Iris pigment epithelial cell (primary cell): Measurements from ENCODE around the gene HSFX3.
"Not testable (repeated sequence)": the region's sequence is repeated elsewhere in the genome, so short reads cannot be mapped to it uniquely, and the experiment has no call there.

Experiments
- DNase-seq: peaks from one replicate; pipeline ENCODE4 v3.0.0-alpha.2; 2011; ENCODE audit warnings: low read depth

HSFX3 gene, protein sequence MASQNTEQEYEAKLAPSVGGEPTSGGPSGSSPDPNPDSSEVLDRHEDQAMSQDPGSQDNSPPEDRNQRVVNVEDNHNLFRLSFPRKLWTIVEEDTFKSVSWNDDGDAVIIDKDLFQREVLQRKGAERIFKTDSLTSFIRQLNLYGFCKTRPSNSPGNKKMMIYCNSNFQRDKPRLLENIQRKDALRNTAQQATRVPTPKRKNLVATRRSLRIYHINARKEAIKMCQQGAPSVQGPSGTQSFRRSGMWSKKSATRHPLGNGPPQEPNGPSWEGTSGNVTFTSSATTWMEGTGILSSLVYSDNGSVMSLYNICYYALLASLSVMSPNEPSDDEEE

DNA sequence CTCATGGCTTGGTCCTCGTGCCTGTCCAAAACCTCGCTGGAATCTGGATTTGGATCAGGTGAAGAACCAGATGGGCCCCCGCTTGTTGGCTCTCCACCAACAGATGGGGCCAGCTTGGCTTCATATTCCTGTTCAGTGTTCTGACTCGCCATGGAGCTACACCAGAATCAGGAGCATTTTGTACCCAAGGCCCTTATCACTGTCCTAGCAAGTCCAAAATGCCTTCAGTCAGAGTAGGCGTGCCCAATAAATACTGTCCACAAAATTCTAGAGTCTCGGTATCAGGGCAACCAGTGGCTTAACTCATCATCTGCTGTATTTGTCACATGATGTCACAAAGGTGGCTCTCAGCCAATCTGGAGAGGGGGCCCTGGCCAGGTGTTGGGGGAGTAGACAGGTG, at the start of gene HSFX3:
Gene HSFX3, minus strand, starts transcription at position 224 of the 400 bp plus-strand sequence. Its CDS starts 72 bp downstream, at position 152.
- not testable (repeated sequence) for DNase-seq

DNA sequence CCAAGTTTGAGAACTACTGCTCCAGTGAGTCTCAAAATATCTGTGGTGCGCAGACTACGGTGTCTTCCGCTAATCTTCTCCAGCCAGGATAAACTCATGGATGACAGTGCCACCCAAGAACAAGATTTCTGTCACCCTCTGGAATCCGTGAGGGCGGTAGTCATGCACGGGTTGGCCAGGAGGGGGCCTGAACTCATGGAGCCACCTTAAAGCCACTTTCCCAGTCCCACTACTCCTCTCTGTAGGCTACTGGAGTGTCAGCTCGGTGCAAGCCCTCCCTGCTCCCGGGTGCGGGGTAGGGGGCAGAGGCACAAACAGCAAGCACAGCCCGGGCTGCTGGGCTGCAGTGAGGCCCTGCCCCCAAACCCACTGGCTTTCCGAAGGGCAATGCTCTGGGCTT, 48.9 kb upstream of the HSFX3 start:
- DNase-seq, result not testable (repeated sequence)

DNA sequence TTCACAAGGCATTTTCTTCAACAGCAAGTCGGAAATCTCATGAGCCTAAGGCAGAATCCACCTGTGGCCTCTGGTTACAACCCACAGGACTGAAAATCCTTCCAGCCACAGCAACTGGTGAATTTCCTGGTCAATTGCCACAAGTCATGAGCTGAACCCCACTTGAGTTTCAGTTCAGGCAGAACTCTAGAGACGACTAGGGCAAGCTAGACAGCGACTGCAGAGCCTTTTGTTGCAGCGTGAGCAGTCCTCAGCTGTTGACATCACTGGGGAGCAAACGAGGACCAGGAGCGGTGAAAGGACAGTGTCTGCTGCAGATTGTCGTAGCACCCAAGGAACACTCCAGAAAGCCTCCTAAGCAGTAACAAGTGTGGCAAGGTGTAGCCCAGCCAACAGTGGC, 46.2 kb upstream of the HSFX3 start:
- DNase-seq, result not testable (repeated sequence)

DNA sequence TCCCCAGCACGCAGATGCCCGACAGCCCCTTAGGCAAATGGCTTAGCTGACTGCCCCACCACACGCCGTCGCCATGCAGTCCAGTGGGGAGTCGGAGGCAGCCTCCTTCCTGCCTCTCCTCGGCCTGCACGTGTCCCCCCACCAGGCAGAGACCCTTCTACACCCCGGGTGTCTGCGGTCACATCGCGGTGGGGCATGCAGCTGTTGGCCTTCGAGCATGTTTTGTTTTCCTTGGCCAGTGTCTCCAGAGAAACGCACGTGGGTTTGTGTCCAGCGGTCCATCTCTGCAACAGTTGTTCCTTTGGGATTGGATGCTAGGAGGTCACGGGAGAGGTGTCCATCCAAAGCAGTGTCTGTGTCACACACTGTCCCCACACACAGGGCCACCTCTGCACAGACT, 45.5 kb upstream of the HSFX3 start, which contains the start of gene HSFX2:
Gene HSFX2, minus strand, starts transcription at position 101 of the 400 bp plus-strand sequence. CDS start 614 bp downstream, outside the sequence.
- DNase-seq, result not testable (repeated sequence)

DNA sequence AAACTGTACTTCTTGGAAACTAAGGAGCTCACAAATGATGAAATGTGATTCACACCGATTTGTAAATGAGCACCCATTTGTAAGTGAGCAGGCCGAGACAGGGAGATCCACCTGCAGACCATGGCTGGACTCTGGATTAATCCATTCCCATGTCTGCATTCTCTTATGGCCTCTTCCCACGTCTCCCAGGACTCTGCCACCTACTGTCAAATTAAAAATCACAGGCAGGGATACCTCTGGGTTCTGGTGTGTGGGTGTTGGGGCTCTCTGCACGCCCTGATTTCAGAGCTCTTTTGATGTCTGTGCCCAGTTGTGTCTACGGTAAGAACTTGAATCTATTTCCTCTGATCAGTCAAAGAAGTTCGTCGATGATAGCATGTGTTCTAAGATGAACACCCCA, 41.3 kb upstream of the HSFX3 start:
- not testable (repeated sequence) for DNase-seq

DNA sequence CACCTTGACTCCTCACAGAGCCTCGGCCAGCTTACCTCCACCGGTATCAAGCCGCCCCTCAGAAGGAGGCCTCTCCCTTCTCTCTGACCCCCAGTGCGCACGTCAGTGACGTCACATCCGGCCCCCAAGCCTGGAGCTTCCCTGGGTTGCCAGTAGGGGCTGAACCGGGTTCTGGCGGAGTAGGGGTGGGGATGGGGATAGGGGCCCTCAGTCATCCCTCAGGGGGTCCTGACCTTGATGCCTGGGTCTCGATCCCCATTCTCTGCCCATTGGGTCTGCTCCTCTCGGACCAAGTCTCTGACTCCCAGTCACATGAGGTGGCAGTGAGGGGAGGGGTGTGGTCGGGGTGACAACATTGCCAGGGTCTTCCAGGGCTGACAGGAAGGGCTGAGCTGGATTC, 37.6 kb upstream of the HSFX3 start, which contains the start of gene MAGEA9B:
Gene MAGEA9B, minus strand, starts transcription at position 101 of the 400 bp plus-strand sequence. CDS start 4,280 bp downstream, outside the sequence.
- DNase-seq, result not testable (repeated sequence)

DNA sequence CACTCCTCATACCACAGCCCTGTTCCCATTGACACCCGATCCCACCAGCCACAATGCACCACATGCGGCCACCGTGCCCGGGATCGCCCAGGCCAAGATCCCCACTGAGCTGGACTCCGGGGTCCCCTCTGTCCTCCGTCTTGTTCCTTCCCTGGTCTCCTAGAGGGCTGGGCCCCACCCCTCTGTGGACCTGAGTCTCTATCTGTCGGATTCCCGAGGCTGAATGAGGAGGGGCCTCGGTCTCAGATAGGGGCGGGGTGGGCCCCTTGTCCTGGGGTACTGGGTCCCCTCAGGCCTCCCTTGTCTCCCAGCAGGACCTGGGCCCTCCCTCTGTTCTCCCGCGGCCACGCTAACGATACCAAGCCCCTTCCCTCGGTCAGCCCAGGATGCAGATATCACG, 35.9 kb upstream of the HSFX3 start:
- not testable (repeated sequence) for DNase-seq

DNA sequence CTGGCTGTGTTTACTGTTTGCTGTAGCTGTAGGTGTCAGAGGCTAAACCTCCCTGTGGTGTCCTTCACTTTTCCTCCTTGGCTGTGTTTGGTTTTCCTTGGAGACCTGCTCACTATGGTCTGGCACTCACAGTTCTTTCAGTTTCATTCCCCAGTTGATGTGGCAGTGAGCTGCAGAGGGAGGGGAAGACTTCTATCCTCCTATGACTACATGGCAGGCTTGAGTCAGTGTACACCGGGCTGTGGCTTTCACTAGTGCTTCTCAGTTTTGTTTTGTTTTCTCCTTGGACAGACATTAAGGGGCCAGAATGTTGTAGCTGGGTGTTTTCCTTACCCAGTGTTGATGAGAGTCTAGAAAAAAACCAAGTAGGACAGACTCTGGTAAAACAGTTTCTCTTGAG, 23.7 kb upstream of the HSFX3 start:
- not testable (repeated sequence) for DNase-seq

DNA sequence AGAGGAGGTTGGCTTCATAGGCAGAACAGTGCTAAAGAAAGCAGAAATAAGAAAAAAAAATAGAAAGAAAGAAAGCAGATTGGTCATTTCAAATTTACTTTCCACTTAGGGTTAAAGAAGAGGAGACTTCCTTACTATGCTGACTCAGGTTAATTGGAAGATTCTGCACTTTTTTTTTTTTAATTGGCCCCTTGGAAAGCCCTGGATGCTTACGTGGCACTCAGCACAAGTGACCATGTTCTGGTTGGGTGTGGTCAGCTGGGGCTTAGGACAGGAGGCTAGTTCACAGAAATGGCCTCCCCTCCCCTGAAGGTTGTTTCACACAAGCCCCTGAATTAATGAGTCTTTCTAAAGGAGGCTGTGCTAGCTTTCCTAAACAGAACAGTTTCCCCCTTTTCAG, 23.0 kb upstream of the HSFX3 start:
- no peak for DNase-seq

DNA sequence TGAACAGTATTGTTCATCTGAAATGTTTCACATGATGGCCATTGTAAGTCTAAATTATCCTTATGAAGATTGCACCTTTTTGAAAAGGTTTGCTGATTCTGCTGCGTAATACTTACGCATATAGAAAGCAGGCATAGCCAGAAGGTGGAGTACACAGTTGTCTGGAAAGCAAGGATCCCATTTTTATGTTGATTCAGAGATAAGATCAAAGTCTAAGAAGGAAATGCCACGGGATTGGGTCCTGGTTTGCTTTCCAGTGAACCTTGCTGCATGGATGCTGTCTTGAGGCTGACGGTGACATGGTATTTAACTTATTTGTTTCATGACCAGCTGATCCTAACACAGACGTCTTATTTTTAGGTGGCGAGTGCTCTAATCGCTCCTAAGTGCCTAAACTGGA, 22.0 kb upstream of the HSFX3 start:
- DNase-seq, result no peak

DNA sequence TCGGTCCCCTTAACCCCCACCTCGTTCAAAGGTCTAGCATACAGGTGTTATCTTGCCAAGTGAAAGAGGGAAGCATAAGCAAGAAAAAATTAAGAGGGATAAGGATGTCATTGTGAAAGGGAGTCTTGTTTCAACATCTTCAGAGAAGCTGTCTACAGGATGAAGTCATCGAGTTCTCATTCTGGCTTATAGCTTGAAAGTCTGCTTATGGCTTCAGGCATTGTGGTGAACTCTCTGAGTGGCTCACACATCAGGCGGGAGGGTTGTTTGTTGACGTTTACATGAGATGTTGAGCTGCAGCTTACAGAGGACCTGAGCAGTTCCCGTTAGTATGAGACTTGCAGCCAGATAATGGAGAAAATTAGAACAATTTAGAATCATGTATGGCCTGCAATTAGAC, 20.9 kb upstream of the HSFX3 start:
- peak; percentile 92 for DNase-seq

DNA sequence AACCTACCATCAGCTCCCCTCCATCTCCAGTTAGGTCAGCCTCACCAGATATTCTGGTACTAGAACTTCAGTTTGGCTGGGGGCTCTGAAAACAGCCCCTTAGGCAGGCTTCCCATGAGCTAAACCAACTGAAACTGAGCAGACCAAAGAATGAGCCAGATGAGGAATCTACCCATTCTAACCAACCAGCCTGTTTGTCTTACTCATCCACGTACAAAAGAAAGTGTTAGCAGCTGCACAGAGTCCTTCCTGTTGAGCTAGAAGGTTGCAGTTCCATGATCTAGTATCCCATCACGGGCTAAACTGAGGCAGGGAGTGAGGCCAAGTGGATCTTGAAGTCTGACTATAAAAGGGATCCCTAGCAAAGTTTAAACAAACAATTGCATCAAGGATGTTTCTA, 20.0 kb upstream of the HSFX3 start:
- DNase-seq, result no peak

DNA sequence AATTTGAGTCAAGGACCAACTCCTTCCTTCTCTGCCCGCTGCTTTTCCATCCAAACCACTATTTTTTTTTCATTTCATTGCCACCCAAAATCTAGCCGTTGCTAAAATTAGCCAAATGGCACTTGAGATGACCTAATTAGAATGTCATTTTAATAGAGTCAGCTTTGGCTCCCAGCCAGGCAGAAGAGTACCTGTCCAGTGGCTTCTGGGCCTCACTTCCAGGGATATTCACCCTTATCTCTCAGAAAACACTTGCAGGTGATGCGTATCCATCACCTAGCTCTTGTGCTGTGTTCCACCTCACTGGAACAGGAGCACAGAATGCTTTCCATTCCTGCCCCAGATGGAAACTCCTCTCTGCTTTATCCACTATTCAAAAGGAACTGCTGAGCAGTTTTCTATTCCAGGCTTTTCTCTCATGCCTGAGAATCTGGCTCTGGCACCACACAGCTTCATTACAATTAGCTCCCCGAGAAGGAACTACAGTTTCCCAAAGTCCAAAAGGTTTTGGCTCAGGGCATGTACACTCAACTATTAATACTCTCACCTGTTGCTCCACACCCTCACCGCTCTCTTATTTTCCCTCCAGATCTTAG, 19.1 kb upstream of the HSFX3 start:
- no peak for DNase-seq

DNA sequence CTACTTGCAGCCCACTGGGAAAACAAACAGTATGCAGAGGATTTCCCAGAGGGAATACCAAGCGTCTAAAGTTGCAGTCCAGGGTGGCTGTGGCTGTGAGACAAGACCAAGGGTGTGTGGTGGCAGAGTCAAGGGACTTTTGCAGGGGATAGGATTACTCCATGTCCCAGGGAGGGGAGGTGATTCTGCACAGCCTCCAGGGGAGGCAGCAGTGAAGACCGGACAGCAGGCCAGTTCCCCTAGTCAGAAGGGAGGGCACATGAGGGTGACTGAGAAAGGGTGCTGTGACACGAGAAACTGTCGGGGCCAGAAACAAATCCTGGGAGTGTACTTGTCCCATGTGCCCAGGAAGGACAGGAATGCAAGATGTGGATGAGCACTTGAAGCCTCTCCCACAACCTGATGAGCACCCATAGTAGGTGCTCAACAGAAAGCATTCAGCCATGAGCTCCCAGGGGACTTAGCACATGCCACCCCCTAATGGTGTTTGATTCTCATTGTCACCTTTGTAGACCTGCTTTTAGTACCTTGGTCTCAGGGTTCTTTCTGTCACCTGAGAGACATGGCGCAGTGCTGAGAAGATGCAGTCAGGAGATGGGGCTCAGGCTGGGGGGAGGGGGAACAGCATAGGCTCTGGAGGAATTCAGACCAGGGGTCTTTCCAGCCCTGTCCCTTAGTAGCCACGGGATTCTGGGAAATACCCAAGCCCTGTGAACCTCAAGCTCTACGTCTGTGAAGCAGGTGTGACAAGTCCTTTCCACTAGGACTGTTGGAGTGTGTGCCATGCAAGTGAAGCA, 18.1 kb upstream of the HSFX3 start:
- DNase-seq, result no peak

DNA sequence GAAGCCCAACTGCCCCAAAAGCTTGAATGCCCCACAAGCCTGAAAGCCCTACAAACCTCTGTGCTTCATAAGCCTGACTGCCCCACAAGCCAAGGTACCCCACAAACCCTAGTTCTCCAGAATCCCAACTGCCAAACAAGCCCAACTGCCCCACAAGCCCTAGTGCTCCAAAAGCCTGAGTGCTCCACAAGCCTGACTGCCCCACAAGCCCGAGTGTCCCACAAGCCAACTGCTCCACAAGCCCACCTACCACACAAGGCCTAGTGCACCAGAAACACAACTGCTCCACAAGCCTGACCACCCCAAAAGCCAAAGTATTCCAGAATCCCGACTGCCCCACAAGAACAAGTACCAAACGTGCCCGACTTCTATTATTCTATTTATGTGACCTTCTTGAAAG, 13.6 kb upstream of the HSFX3 start:
- no peak for DNase-seq

DNA sequence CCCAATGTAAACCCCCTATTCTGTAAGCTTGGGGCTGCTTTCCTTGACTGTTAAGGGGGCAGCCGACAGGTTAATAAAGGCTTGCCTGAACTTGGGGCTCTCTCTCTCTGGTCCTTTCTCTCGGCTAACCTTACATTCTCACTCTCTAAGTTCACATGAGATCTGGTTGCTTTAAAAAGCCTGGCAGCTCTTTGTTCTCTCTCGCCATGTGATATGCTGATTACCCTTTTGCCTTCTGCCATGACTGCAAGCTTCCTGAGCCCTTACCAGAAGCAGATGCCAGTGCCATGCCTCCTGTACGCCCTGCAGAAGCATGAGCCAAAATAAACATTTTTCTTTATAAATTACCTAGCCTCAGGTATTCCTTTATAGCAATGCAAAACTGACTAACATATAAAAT, 5.5 kb upstream of the HSFX3 start:
- not testable (repeated sequence) for DNase-seq

DNA sequence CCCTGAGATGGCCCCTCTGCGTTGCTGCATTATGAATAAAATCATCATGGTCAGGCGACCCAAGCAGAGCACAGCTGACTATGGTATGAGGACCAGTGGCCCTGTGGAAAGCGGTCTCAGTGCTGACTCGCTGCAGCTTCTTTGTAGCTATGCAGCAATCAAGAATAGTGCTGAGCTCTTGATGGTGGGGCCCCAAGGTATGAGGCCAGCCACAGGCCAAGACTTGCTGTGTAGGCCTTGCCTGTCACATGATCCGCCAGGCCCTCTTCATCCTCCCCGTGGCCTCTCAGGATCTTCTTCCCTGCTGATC, 2.2 kb upstream of the HSFX3 start:
- DNase-seq, result not testable (repeated sequence)

DNA sequence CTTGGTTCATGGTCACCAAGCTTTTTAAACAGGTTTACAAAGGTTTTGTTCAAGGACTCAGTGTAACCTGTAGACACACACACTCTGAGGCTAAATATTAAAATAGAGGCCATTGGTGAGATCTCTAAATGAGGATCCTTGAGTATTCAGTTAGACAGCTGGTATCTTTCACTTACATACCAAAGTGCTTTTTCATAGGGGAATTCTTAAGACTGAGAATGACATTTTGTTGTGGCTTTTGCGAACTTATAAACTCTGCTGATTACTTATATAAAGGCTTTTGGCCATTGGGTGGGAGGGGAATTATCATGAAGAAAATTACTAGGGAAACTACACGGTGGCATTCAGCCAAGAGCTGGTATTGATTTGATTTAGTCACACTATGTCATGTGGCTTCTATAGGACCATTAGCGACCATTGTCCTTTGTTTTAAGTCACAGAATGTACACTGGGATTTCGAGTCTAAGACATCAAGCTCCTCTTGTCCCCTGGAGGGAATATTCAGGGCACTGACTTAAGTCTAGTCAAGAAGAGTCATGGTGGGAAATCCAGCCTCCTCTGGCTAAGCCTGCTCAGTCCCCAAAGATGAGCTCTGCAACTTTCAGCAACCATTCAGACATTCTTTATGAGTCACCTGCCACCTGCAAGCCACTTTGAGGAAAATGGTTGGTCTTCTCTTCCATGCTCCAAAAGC, 1.7 kb upstream of the HSFX3 start:
- DNase-seq, result not testable (repeated sequence)

DNA sequence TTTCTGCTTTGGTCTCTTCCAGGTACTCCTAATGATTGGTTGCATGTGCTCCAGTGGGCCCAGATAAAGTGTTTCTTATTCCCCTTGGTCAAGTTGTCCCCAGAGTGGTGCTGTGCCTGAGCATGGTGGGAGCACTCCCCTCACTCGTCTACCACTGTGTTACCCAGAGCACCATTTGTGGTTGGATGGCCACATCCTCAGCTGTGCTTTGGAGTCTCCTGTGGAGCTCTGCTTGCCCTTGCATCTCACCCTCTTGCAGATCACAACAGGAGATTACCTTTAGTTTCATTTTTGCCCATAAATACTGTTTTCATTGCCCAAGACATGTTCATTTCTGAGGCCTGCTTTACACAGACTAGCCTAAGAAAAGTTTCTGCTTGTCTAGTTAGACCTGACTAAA, 730 bp upstream of the HSFX3 start:
- not testable (repeated sequence) for DNase-seq

DNA sequence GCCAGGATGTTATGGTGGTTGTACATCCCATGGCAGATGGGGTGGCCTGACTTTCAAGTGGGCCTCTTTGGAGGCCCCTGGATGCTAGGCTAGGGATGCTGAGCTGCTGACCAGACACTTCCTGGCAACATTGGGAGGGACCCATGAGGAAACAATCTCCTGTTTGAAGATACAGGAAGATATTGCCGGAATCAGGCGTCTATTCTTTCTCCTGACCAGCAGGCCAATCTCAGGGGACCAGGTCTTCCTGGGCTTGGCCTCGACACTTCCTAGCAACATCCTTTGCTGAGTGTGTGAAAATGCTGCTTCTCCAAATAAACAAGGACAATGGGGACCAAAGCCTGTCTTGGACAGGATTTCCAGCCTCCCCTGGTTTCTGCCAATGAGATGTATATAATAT, 1.9 kb downstream of the HSFX3 start:
- DNase-seq, result not testable (repeated sequence)

DNA sequence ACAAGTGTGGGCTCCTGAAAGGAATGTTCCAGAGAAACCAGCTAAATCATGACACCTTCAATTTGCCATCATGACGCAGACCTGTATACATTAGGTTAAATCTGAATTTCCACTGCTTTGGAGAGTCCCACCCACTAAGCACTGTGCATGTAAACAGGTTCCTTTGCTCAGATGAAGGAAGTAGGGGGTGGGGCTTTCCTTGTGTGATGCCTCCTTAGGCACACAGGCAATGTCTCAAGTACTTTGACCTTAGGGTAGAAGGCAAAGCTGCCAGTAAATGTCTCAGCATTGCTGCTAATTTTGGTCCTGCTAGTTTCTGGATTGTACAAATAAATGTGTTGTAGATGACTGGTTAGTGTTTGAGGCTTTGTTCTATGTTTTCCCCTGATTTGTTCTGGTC, 2.8 kb downstream of the HSFX3 start:
- not testable (repeated sequence) for DNase-seq
